GM19043 (cell line): ENCODE data around the gene KRTAP16-1.

Experiments
- ATAC-seq: cut with Tn5 transposase; IDR thresholded peaks from one replicate; pipeline ENCODE4 v1.9.1; 2021; ENCODE audit warnings: low read depth; ENCODE audit not compliant: unreplicated experiment

Gene KRTAP16-1

DNA sequence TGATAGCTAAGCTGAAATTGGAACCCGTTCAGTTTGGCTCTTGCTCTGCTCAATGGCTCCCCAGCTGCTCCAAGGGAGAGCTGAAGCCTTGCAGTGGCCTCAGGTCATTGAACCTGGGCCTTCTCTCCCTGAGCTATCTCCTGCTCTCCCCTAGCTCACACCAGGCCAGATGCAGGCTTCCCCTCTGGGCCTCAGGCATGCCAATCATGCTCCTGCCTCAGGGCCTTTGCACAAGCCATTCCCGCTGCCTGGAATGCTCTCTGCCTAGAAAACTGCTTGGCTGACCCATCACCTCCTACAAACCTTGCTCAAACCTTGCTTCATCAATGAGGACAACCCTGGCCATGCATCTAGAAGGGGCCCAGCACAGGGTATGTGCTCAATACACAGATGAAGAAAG lies 23.1 kb upstream of the KRTAP16-1 start:
- ATAC-seq, result no peak

DNA sequence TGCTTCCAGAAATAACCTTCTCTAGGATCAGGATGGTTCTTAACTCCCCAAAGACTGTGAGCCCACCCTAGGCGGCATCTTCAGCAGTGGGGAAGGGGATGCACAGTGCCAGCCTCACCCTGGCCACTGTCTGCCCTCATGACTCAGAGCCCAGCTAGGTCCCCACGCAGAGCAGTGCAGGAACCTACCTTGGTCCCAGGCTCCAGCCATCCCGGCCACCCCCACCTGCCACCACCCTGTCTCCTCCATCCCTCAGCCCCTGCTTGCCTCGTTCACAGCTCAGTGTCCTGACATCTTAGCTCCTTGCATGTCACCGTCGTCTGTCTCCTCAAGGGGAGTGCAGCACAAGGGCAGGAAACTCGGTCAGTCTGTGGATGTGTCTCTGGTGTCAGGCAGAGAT lies 22.5 kb upstream of the KRTAP16-1 start:
- ATAC-seq, result no peak

DNA sequence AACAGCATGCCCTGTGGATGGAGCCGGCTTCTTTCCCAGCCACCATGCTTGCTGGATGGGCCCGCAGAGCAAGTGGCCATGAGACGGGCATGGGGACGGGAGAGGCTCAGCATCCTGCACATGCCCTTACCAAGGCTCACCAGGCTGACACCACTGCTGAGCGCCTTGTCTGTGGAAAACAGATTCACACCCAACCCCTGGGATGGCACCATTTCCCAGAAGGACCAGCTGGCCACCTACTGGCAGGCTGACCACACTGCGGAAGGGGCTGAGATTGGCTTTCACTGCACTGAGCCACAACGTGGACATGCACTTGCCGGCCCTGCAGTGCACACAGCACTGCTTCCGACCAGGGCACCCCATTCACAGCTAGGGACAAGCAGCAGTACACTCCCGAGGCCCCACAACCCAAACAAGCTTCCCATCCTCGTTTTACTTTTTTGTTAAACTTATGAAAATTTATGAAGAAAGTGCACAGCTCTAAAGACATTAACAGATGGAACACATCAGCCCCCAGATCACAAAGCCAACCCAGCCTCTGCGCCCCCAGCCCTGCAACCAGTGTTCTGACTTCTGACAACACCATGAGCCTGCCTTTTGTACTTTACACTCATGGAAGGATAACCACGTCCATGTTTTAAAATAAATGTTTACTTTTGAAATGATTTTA lies 20.3 kb upstream of the KRTAP16-1 start:
- no peak for ATAC-seq

DNA sequence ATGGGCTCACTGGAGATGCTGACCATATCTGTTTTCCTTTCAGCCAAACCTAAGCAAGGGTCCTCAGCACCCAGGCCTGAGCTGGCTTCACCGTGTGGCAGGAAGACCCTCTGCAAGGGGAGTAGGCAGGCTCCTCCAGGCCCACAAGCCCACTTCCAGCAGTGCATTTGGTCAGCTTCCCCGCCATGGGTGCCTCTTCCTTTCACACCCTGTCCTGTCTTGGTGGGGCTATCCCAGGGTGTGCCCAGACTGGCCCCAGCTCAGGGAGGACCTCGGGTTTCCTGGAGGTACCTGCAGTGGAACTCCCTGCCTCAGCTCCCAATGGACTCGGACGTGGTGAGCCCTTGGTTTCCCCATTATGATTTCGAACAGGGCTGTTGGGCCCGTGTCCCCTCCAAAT lies 19.1 kb upstream of the KRTAP16-1 start:
- no peak for ATAC-seq

DNA sequence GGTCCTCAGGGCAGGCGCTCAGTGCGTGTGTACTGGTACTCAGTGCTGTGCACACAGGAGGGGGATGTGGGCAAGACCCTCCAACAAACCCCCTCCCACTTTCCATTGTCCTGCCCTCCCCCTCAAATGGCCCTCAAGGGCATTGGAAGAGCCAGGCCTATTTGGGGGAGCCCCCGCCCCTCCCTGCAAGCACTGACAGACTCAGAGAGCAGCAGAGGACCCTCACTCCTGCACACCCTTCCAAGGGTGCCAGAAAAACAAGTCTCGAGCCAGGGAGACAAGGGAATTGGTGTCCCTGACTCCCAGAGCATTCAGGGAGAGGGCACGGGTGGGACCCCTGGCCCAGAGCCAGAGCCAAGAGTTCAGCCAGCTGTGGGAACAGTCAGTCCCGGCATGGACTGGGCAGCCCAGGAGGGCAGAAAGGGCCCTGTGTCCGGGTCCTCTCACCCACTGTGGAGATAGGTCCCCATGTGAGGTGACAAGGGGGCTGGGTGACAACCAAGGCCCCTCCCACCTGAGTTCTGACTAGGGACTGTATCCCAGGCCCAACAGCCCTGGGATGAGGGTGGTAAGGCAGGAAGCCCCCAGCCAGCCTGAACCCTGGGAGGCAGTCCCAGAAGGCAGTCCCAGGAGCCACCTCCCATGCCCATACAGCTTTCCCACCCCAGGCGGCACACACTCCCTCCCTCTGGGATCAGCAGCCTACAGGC lies 18.5 kb upstream of the KRTAP16-1 start:
- ATAC-seq, result no peak

DNA sequence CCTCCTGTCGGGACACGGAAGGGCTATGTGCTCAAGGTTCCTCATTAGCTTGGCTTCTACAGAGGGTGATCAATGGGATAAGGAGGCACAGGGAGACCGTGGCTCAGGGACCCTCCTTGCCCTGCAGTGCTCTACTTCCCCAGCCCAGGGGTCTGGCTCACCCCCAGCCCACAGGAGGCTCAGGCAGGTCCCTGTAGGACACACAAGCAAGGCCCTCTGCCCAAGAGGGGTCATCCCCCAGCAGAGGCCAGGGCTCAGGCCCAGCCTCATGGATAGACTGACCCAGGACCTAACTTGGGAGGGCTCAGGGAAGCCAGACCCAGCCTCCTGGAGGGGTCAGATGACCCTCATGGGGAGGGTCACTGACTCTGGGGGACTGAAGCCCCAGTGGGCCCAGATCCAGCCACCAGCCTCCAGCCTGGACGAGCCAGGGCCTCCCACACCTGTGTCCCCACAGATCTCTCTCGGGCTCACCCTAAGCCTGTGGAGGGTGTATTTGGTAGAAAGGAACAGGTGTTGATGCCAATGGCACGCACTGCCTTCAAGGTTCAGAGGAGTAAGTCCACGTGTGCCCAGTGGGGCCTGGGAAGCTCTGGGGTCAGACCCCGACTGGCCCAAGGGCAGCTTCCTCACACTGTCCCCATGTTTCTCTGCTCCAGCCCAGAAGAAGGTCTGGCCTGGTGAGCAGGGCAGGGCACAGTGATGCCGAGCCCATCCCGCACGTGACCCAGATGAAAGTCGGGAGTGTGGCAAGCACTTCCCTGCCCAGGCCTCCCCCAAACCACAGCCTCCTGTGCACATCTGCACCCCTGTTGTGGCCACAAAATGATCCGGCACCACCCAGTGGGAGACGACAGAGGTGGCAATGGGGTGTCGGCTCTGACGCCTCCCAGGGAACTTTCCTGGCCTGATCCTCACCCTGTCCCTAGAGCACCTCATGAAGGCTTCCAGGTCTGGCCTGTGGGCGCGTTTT lies 17.4 kb upstream of the KRTAP16-1 start:
- no peak for ATAC-seq

DNA sequence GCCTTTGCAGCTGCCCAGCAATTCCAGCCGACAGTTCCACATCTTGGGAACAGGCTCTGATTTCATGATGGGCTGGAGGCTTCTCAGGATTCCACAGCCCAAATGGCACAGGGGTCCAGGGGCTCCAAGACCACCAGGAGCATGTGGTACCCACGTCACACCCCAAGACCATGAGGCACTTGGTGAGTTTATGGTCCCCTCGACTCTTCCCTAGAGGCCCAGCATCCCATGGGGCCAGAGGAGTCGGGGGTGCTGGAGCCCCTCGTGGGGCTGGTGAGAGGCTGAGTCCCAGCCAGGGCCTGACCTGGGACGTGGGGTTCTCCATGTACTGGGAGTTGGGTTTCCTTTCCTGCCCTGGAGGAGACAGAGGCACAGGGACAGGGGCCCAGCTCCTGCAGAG lies 16.5 kb upstream of the KRTAP16-1 start:
- ATAC-seq, result no peak

DNA sequence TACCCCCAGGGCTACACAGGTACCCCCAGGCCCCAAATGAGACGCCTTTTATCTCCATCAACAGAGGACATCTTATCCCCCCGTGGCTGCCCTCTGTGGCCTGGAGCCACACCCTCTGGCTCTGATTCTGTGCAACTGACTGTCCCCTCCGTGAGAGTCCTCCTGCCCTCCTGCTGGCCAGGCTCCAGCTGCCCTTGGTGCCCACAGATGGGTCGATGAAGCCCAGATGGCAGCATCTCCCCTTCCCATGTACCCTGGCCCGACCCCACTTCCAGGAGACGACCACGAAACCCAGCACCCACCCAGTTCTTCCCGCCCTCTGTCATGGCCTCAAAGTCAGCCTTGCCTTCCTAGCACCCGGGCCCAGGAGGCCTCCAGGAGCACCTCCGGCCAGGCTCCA lies 16.0 kb upstream of the KRTAP16-1 start:
- no peak for ATAC-seq

DNA sequence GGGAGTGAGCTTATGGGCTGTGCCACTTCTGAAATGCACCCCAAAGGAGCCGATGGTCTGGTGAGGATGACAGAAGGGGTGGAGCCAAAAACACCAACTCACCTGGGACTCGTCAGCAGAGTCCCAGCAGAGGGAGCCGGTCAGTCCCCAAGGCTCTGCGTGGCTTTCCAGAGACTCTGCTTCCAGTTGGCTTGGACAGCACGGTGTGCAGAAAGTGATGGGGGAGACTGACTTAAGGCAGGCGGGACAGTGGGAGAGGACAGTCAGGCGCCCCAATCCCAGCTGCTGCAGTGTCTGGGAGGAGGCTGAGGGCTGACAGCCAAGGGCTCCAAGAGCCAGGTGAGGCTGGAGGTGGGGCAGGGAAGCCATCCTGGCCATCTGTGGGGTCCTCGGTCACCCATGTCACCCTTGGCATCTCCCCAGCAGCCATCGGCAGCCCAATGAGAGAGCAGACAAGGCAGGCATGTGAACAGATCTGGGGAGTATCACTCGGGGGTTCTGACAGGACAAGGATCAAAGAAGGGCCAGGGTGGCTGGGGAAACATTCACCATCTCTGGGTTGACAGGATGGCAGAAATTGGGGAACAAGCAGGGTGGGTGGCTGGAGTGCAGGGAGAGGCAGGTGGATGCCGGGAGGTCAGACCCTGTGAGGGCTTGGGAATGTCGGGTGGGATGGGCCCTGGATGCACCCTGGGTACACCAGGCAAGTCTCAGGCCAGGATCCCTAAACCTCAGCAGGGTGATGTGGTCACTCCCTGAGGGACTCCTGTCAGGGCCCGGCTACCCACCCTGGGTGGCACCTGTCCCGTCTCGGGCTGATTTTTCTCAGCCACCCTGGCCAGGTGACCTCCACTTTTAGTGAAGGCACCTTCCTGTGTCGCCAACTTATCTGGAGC lies 15.3 kb upstream of the KRTAP16-1 start:
- no peak for ATAC-seq

DNA sequence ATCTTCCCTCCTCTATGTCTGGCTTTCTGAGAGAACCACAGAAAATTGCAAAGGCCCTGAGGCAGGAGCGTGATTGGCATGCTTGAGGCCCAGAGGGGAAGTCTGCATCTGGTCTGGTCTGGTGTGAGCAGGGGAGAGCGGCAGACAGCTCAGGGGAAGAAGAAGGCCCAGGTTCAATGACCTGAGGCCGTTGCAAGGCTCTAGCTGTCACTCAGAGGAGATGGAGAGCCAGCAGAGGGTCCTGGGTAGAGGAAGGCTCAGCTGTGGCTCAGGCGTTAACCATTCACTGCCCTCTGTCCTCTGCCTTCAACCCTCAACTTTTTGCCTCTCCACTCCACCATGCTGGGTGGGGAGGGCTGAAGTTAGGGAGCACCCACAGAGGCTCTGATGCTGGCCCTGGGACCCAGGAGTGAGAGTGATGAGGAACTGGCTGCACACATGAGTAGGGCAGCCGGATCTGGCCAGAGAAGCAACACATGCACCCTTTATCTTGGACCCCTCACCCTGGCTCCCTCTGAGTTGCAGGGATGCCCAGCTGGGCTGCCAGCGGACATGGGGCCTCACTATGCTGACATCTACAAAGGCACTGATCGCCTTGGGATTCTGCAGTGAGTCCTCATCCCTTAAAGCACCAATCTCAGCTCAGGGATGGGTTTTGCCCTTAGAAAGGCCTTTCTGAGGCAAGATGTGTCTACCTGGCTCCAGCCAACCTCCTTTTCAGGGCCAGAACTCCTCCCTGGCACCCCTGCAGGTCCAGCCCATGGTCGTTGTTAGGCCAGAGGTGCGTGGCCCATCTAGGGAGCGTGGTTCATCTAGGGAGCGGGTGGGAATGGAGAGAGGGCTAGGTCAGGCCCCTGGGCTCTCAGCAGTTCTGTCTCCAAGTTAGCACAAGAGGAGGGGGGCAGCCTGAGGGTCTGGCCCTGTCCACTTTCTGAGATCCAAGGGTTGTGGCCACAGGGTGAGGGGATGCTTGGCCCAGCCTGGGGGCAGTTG lies 14.1 kb upstream of the KRTAP16-1 start:
- no peak for ATAC-seq

DNA sequence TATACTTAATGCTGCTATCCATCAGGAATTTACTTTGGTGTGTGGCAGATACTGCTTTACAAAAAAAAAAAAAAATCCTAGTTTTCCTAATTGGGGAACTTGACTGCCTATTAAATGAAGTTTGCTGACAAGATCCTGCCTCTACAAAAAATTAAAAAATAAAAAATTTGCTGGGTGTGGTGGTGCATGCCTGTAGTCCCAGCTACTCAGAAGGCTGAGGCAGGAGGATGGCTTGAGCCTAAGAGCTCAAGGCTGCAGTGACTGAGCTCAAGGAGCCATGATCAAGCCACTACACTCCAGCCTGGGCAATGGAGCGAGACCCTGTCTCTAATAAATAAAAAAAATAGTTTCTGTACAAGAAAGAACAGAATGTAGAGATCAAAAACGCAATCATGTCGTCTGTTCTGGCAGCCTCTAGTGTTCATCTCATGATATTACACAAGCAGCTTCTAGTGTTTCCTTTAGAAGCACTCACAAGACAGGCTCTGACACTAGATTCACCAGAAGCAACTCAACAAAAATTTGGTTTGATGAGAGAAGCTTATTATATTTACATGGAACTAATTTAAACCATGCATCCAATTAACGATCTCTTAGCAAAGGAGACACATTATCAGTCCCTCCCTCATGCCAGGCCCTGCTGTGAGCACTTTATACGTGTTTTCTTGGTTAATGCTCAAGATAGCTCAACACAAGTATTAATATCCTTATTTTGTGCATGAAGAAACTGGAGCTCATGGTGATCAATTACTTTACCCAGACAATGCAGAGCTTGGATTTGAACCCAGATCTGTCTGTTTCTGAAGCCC lies 13.2 kb upstream of the KRTAP16-1 start:
- no peak for ATAC-seq

DNA sequence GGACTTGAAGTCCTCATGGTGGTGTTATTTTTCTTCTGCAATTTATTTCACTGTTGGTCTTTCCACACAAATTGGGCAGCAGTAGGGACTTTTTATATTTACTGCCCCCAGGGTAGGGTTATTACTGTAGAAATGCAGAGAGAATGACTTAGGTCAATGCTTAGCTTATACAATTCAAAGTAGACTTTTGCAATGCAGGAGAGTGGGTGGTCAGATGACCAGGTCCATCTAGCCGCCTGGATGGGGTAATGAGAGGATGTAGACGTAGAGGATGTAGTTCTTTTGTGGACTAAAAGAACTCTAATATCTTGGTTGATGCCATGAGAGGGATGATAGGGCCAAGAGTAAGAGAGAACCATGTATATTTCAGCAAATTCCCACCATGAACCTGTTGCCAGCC lies 9.1 kb upstream of the KRTAP16-1 start:
- no peak for ATAC-seq

DNA sequence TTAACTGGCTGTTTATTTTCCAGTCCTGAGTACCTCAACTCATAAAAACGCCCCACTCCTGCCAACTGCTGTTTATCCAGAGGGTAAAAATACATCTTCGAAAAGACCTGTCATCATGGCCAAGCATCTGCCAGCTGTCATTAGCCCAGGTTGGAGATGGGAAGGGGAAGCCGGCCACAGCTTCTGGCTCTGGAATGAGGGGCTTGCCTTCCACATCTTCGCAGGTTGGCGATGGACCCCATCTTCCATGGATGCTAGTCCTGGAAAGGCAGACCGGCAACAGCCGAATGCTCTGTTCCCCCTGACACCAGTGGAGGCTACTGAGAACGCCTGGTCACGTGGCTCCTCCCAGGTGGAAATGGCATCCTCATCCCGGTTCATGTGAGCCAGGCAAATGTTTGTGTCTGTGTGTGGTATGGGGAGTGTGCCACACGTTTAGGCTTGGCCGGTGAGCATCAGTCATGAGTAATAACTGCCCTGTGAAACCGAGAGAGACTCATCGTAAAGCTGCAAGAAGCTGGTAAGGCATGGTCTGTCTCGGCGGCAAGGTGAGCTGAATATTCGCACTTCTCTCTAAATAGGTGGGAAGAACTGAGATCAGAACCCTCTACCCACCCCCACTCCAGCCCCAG lies 6.8 kb upstream of the KRTAP16-1 start:
- ATAC-seq, result no peak

DNA sequence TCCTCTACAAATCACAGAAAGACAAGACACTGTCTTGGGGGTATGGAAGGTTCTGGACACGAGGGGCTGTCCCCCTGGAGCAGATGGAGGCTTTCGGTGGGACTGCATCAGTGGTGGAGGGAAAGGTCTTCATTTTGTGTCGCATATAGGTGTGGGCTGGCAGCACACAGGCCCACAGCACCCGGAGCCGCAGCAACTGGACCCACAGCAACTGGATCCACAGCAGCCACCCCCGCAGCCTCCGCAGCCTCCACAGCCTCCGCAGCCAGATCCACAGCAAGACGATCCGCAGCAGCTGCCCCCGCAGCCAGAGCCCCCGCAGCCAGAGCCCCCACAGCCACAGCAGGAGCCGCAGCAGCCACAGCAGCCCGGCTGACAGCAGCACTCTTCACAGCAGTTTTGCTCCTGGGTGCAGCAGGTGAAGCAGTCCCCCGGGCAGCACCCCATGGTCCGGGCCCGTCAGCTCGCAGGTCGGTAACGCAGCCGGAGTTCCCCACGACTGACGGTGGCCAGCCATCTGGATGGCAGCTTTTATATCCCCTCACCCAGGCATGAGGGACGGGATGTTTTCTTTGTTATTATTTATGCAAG lies 6.2 kb upstream of the KRTAP16-1 start, which contains the start of gene KRTAP17-1:
TSS of gene KRTAP17-1 (minus strand) at position 507 of the 591 bp plus-strand sequence. CDS start at position 447, 60 bp downstream.
- no peak for ATAC-seq

DNA sequence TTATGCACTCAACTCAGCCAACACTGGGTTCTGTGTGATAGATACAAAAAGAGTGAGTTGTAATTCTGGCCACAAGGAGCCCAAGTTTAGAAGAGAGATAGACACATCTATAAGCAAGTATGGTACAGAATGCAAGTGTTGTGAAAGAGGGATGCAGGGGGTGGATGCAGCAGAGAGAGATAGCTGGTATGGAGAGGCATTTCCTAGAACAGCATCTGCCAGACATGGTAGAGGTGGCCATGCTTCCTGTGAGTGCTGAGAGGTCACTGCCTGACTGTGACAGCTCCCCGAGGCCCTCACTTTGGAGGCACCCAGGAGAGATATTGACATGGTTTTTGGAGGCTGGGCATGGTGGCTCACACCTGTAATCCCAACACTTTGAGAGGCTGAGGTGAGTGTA lies 2.0 kb upstream of the KRTAP16-1 start:
- no peak for ATAC-seq

DNA sequence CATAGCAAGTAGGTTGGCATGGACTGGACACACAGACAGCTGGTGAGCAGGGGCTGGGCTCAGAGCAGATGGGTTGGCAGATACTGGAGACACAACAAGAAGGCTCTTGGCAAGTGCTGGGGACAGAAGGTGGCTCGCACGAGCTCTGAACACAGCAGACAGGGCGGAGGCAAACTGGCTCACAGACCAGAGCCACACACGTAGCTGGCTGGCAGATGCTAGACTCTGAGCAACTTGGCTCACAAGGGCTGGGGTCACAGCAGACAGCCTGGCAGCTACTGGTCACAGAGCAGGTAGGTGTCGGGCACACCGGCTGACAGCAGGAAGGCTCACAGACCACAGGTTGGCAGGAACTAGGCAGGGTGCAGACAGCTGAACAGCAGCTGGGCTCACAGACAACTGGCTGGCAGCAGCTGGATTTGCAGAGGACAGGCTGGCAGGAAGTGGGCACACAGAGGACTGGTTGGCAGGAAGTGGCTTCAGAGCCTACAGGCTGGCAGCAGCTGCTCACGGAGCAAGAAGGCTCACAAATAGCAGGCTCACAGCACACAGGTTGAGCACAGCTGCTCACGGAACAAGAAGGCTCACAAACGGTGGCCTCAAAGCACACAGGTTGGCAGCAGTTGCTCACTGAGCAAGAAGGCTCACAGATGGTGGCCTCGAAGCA lies 725 bp downstream of the KRTAP16-1 start:
- no peak for ATAC-seq

DNA sequence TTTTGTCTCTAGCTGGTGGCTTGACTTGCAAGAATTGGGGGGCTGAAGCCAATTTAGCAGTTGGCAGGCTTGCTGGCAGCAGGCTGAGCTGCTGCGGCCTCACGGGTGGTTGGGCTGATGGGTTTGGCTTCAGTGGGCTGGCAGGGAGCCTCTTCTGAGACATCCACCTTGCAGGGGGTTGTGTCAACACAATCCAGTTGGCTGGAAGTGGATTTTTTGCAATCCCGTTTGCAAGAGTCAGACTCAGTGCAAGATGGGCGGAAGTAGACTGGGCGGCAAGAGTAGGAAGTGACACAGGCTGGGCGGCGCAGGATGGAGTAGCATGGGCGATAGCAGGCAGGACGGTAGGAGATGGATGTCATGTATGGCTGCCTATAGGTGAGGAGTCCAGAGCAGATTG lies 1.5 kb downstream of the KRTAP16-1 start:
- ATAC-seq, result no peak
